ENCODE measurements around the gene COL24A1. TPM values are rescaled to one million over a fixed set of nuclear protein-coding genes. Genes with fewer than 3 reads are reported as not detected.

The COL24A1 gene
- total and polyA plus RNA-seq, 2 experiments from 2014 or later = 0.32 to 0.54 TPM

- Histone ChIP-seq H3K9me3 (ENCODE audit: low read depth) (no peaks in the 10 kb centered on the region), H3K27me3 (no peaks in the 10 kb centered on the region), H3K4me3 (no peak overlapping the region), H3K36me3 (no peaks in the 10 kb centered on the region), H3K4me1 (ENCODE audit: low read depth) (no peaks in the 10 kb centered on the region), H3K27ac (no peak overlapping the region)
- TF ChIP-seq CTCF (IDR thresholded peaks at IDR 0.05; ENCODE audit: low read depth, low read length) = no peak
- DNase-seq (ENCODE audit: low read depth in 1 of 2, low spot score in 1 of 2) = peak in 1 of 2 donors; percentile 21
Observed at GRCh38 chr1:85822696-85823095, 333.9 kb downstream of the COL24A1 start.

- Histone ChIP-seq H3K27ac (no peak overlapping the region), H3K4me1 (ENCODE audit: low read depth) (no peaks in the 10 kb centered on the region), H3K27me3 (no peaks in the 10 kb centered on the region), H3K36me3 (no peaks in the 10 kb centered on the region), H3K4me3 (no peak overlapping the region), H3K9me3 (ENCODE audit: low read depth) (no peaks in the 10 kb centered on the region)
- TF ChIP-seq CTCF (IDR thresholded peaks at IDR 0.05; ENCODE audit: low read depth, low read length) = no peak
- DNase-seq (ENCODE audit: low read depth in 1 of 2, low spot score in 1 of 2) = no peak
Observed at GRCh38 chr1:85818371-85818770, 338.2 kb downstream of the COL24A1 start.

DNA sequence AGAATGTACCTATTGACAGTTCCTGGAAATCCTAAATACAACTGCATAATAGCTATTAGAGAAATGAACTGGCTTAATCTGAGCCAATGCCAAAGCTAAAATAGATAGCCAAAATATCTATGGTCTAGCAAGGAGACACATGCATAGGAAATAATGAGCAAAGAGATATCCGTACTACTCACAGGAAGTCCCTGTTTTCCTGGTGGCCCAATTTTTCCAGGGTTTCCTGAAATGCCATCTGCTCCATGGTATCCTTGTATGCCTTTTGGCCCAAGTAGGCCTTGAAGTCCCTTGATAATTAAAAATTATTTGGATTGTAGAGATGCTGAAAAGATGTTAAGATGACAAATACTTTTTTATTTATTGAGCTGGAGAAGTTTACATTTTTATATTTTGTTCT lies 340.0 kb downstream of the COL24A1 start:
- H3K27me3 ChIP-seq = no peaks in the 10 kb centered on the region
- H3K27ac ChIP-seq = no peak overlapping the region
- H3K4me3 ChIP-seq = no peak overlapping the region
- no peaks in the 10 kb centered on the region for H3K36me3 ChIP-seq
- no peak for DNase-seq (ENCODE audit: low read depth in 1 of 2, low spot score in 1 of 2)
- no peak for TF ChIP-seq CTCF (IDR thresholded peaks at IDR 0.05; ENCODE audit: low read depth, low read length)
- H3K9me3 ChIP-seq (ENCODE audit: low read depth) = no peaks in the 10 kb centered on the region
- no peaks in the 10 kb centered on the region for H3K4me1 ChIP-seq (ENCODE audit: low read depth)

GRCh38 chr1:85815906-85816305 lies 340.7 kb downstream of the COL24A1 start:
- Histone ChIP-seq H3K4me3 (no peak overlapping the region), H3K27me3 (no peaks in the 10 kb centered on the region), H3K27ac (no peak overlapping the region), H3K9me3 (ENCODE audit: low read depth) (no peaks in the 10 kb centered on the region), H3K36me3 (no peaks in the 10 kb centered on the region), H3K4me1 (ENCODE audit: low read depth) (no peaks in the 10 kb centered on the region)
- TF ChIP-seq CTCF (IDR thresholded peaks at IDR 0.05; ENCODE audit: low read depth, low read length) = no peak
- peak in 1 of 2 donors; percentile 13 for DNase-seq (ENCODE audit: low read depth in 1 of 2, low spot score in 1 of 2)

- H3K4me1 ChIP-seq (ENCODE audit: low read depth) = no peaks in the 10 kb centered on the region
- no peaks in the 10 kb centered on the region for H3K9me3 ChIP-seq (ENCODE audit: low read depth)
- no peaks in the 10 kb centered on the region for H3K36me3 ChIP-seq
- no peak overlapping the region for H3K4me3 ChIP-seq
- TF ChIP-seq CTCF (IDR thresholded peaks at IDR 0.05; ENCODE audit: low read depth, low read length) = no peak
- no peak overlapping the region for H3K27ac ChIP-seq
- DNase-seq (ENCODE audit: low read depth in 1 of 2, low spot score in 1 of 2) = no peak
- no peaks in the 10 kb centered on the region for H3K27me3 ChIP-seq
Observed at GRCh38 chr1:85806236-85806965, 350.2 kb downstream of the COL24A1 start.
